Neuronal stem cell (in vitro differentiated cells): ENCODE results near the gene DHX34. TPM values are rescaled to one million over a fixed set of nuclear protein-coding genes. Genes with fewer than 3 reads are reported as not detected.
"Not testable (repeated sequence)": the region's sequence is repeated elsewhere in the genome, so short reads cannot be mapped to it uniquely, and the experiment has no call there.

Experiments used
- DNase-seq: peaks from one replicate; pipeline ENCODE4 v3.0.0-alpha.2; 2013; ENCODE audit warnings: low spot score
- H2AFZ ChIP-seq: one replicate; pipeline ENCODE4 v1.6.1; 2013; ENCODE audit warnings: mild to moderate bottlenecking, low read length, inconsistent platforms
- H2AK5ac ChIP-seq: 2 replicates; pipeline ENCODE4 v1.6.1; 2013; ENCODE audit warnings: low read depth, mild to moderate bottlenecking, inconsistent platforms, low read length, moderate library complexity, mixed read lengths
- H2BK120ac ChIP-seq: 2 replicates; pipeline ENCODE4 v1.6.1; 2013; ENCODE audit warnings: low read depth, mild to moderate bottlenecking, inconsistent platforms, low read length, moderate library complexity, mixed read lengths
- H2BK12ac ChIP-seq: one replicate; pipeline ENCODE4 v1.6.1; 2013; ENCODE audit warnings: low read length, inconsistent platforms
- H2BK15ac ChIP-seq: 2 replicates; pipeline ENCODE4 v1.6.1; 2013; ENCODE audit warnings: mild to moderate bottlenecking, low read length, inconsistent platforms, mixed read lengths
- H2BK5ac ChIP-seq: one replicate; pipeline ENCODE4 v1.6.1; 2013; ENCODE audit warnings: inconsistent platforms, mild to moderate bottlenecking, low read length, moderate library complexity
- H3K14ac ChIP-seq: one replicate; pipeline ENCODE4 v1.6.1; 2013; ENCODE audit warnings: low read length, inconsistent platforms
- H3K18ac ChIP-seq: 2 replicates; pipeline ENCODE4 v1.6.1; 2013; ENCODE audit warnings: low read length, inconsistent platforms
- H3K23ac ChIP-seq: 2 replicates; pipeline ENCODE4 v1.6.1; 2013; ENCODE audit warnings: low read depth, mild to moderate bottlenecking, mixed read lengths, low read length, inconsistent platforms; ENCODE audit not compliant: poor library complexity
- H3K27ac ChIP-seq: replicated peaks from 3 replicates; pipeline ENCODE4 v1.5.1; 2013; ENCODE audit warnings: low read length, inconsistent platforms
- H3K27me3 ChIP-seq, 3 experiments: 2 replicates each; pipeline ENCODE4 v1.6.1; 2013; ENCODE audit warnings: low read length in 3 of 3, mild to moderate bottlenecking in 2 of 3, inconsistent platforms in 1 of 3, low read depth in 1 of 3, mixed read lengths in 1 of 3, moderate library complexity in 1 of 3; ENCODE audit not compliant: control insufficient read depth in 3 of 3, insufficient read depth in 3 of 3
- H3K36me3 ChIP-seq, 2 donors: replicated peaks in 1 of 2; 2 replicates each; pipeline ENCODE4 v1.6.1; 2013; ENCODE audit warnings: low read length in 2 of 2; ENCODE audit not compliant: control insufficient read depth in 2 of 2, insufficient read depth in 2 of 2
- H3K4ac ChIP-seq: 2 replicates; pipeline ENCODE4 v1.6.1; 2013; ENCODE audit warnings: inconsistent platforms, mild to moderate bottlenecking, low read length, moderate library complexity
- H3K4me1 ChIP-seq, 2 donors: 1 replicate in 1 of 2; 2 replicates in 1 of 2; pipeline ENCODE4 v1.6.1; 2013; ENCODE audit warnings: low read length in 2 of 2, low read depth in 1 of 2; ENCODE audit not compliant: control insufficient read depth in 2 of 2, insufficient read depth in 1 of 2
- H3K4me2 ChIP-seq: one replicate; pipeline ENCODE4 v1.6.1; 2013; ENCODE audit warnings: mild to moderate bottlenecking, low read length, inconsistent platforms; ENCODE audit not compliant: insufficient read depth, poor library complexity, severe bottlenecking
- H3K4me3 ChIP-seq, 2 donors: 2 replicates each; pipeline ENCODE4 v1.5.1; 2013; ENCODE audit warnings: low read length in 2 of 2, mild to moderate bottlenecking in 2 of 2, inconsistent platforms in 1 of 2, moderate library complexity in 1 of 2
- H3K79me1 ChIP-seq: one replicate; pipeline ENCODE4 v1.6.1; 2013; ENCODE audit warnings: low read depth, mild to moderate bottlenecking, inconsistent platforms, low read length, moderate library complexity
- H3K9ac ChIP-seq: one replicate; pipeline ENCODE4 v1.6.1; 2013; ENCODE audit warnings: mild to moderate bottlenecking, low read depth, low read length, inconsistent platforms; ENCODE audit not compliant: poor library complexity
- H3K9me3 ChIP-seq, 2 donors: replicated peaks in 1 of 2; 2 replicates each; pipeline versions ENCODE3 to v1.6.1; 2013; ENCODE audit warnings: low read length in 2 of 2, mild to moderate bottlenecking in 2 of 2, inconsistent platforms in 1 of 2, low read depth in 1 of 2, mixed read lengths in 1 of 2, moderate library complexity in 1 of 2; ENCODE audit not compliant: control insufficient read depth in 2 of 2, insufficient read depth in 1 of 2
- H4K8ac ChIP-seq: one replicate; pipeline ENCODE4 v1.6.1; 2013; ENCODE audit warnings: low read depth, mild to moderate bottlenecking, inconsistent platforms, low read length, moderate library complexity
- H4K91ac ChIP-seq: one replicate; pipeline ENCODE4 v1.6.1; 2013; ENCODE audit warnings: low read length, low read depth, mild to moderate bottlenecking, inconsistent platforms; ENCODE audit not compliant: poor library complexity
- WGBS, 2 donors: extraction: QIAGEN DNeasy Blood & Tissue Kit; methylation state at CpG; one replicate each; pipeline ENCODE4 v1.1.7; 2013; ENCODE audit warnings: missing lambda C conversion rate in 2 of 2, mixed read lengths in 1 of 2; ENCODE audit not compliant: insufficient read length in 2 of 2, insufficient replicate concordance in 1 of 2; ENCODE audit errors: extremely low coverage in 2 of 2; 5-methylcytosine and 5-hydroxymethylcytosine counted together
- polyA plus RNA-seq, 2 experiments: library from polyadenylated mRNA; stranded (reverse); fragments of 200-250 nt; gene quantifications; one replicate each; pipeline ENCODE4 v1.2.3, GENCODE V29; 2013

The DHX34 gene, protein sequence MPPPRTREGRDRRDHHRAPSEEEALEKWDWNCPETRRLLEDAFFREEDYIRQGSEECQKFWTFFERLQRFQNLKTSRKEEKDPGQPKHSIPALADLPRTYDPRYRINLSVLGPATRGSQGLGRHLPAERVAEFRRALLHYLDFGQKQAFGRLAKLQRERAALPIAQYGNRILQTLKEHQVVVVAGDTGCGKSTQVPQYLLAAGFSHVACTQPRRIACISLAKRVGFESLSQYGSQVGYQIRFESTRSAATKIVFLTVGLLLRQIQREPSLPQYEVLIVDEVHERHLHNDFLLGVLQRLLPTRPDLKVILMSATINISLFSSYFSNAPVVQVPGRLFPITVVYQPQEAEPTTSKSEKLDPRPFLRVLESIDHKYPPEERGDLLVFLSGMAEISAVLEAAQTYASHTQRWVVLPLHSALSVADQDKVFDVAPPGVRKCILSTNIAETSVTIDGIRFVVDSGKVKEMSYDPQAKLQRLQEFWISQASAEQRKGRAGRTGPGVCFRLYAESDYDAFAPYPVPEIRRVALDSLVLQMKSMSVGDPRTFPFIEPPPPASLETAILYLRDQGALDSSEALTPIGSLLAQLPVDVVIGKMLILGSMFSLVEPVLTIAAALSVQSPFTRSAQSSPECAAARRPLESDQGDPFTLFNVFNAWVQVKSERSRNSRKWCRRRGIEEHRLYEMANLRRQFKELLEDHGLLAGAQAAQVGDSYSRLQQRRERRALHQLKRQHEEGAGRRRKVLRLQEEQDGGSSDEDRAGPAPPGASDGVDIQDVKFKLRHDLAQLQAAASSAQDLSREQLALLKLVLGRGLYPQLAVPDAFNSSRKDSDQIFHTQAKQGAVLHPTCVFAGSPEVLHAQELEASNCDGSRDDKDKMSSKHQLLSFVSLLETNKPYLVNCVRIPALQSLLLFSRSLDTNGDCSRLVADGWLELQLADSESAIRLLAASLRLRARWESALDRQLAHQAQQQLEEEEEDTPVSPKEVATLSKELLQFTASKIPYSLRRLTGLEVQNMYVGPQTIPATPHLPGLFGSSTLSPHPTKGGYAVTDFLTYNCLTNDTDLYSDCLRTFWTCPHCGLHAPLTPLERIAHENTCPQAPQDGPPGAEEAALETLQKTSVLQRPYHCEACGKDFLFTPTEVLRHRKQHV
- 8.3 TPM for polyA plus RNA-seq (2013, experiment 1 of 2)
- polyA plus RNA-seq (2013, experiment 2 of 2), result 8.3 TPM

DNA sequence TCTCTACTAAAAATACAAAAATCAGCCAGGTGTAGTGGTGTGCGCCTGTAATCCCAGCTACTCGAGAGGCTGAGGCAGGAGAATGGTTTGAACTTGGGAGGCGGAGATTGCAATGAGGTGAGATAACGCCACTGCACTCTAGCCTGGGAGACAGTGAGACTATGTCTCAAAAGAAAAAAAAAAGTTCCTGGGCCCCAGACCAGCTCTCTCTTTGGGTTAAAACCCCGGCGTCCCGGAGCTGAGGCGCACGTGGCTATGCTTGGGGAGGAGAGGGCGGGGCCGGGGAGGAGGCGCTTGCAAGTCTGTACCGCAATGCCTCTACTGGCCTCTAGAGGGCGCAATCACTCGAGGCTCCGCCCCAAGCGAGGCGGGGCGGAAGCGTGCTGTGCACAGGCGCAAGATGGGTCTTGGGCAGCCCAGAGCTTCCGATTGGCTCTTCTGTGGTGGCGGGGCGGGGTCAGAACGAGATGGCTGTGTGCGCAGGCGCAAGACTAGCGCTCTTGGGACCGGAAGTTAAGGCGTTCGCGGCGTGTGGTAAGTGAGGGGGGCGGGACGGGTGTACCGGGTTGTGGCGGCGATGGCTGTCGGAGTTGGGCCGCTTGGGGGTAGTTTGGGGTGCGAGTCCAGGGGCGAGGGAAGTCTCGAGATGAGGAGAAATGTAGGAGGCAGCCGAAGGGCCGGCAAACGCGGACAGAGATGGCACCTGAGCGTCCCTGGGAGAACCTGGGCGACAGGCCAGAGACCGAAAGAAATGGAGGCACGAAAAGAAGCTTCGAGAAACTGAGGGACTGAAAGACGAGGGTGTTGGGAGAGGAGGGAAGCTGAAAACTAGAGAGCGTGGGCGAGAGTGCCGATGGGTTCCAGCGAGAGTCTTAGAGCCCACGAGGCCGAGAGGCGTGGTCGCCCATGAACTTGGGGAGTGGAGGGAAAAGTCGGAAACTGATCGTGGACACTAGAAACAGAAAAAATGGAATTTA is at the start of gene DHX34:
DHX34 (plus strand) TSS at position 497 of the 977 bp plus-strand sequence. CDS start 3,716 bp downstream, outside the sequence.
- H3K18ac ChIP-seq, result peak within 1 kb of the TSS; percentile 84
- peaks cover 0 to 4% of the 10 kb centered on the region in 2 donors for H3K4me1 ChIP-seq
- H3K4me3 ChIP-seq, result peak within 1 kb of the TSS; percentile 78 to 90
- peak within 1 kb of the TSS; percentile 79 for H3K4me2 ChIP-seq
- no peak within 1 kb of the TSS for H3K27ac ChIP-seq
- H4K8ac ChIP-seq, result no peak within 1 kb of the TSS
- H3K27me3 ChIP-seq, result no peaks in the 10 kb centered on the region
- peaks cover 11% of the 10 kb centered on the region for H3K79me1 ChIP-seq
- H2BK12ac ChIP-seq, result no peak within 1 kb of the TSS
- peak; percentile 99 for DNase-seq
- H2AFZ ChIP-seq, result peak within 1 kb of the TSS; percentile 84
- no peaks in the 10 kb centered on the region for H3K9me3 ChIP-seq
- no peak within 1 kb of the TSS for H2BK15ac ChIP-seq
- H4K91ac ChIP-seq, result no peak within 1 kb of the TSS
- no peak within 1 kb of the TSS for H3K14ac ChIP-seq
- no CpG with 5 or more reads among the region's 63 CpGs for WGBS, 2 donors
- peak within 1 kb of the TSS; percentile 66 for H3K9ac ChIP-seq
- H2AK5ac ChIP-seq, result peak within 1 kb of the TSS; percentile 9
- H3K36me3 ChIP-seq, result peaks cover 15 to 29% of the 10 kb centered on the region in 2 donors
- peak within 1 kb of the TSS; percentile 87 for H3K23ac ChIP-seq
- no peak within 1 kb of the TSS for H2BK120ac ChIP-seq
- no peak within 1 kb of the TSS for H2BK5ac ChIP-seq
- no peak within 1 kb of the TSS for H3K4ac ChIP-seq

DNA sequence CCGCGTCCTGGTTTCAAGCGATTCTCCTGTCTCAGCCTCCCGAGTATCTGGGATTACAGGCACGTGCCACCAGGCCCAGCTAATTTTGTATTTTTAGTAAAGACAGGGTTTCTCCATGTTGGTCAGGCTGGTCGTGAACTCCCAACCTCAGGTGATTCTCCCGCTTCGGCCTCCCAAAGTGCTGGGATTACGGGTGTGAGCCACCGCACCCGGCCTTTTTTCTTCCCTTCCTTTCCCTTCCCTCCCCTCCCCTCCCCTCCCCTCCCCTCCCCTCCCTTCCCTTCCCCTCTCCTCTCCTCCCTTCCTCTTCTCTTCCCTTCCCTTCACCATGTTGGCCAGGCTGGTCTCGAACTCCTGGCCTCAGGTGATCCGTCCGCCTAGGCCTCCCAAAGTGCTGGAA is 48.2 kb upstream of the DHX34 start:
- H2BK15ac ChIP-seq, H2BK12ac ChIP-seq, H3K4me2 ChIP-seq, H4K8ac ChIP-seq, H3K4ac ChIP-seq, H3K4me1 ChIP-seq, H3K23ac ChIP-seq, H2BK120ac ChIP-seq, H3K9me3 ChIP-seq, H2AFZ ChIP-seq, H3K9ac ChIP-seq, H2BK5ac ChIP-seq, H3K4me3 ChIP-seq, H3K27ac ChIP-seq, H3K36me3 ChIP-seq, H3K18ac ChIP-seq, H3K14ac ChIP-seq, H2AK5ac ChIP-seq, DNase-seq, H4K91ac ChIP-seq, H3K27me3 ChIP-seq, H3K79me1 ChIP-seq: not testable (repeated sequence)
- WGBS, 2 donors, result no CpG with 5 or more reads among the region's 14 CpGs

DNA sequence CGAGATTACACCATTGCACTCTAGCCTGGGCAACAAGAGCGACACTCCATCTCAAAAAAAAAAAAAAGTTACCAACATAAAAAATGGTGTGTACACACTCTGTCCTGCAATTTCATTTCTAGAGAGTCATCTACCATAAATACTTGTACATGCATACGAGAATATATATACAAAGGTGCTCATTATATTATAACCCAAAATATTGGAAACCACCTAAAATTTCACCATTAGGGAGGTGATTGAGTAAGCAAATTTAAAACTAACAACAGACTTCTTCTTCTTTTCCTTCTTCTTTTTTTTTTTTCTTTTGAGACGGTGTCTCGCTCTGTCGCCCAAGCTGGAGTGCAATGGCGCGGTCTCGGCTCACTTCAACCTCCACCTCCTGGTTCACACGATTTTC is 46.9 kb upstream of the DHX34 start:
- Histone ChIP-seq H3K4me1 (no peaks in the 10 kb centered on the region), H3K27me3 (no peaks in the 10 kb centered on the region), H3K9ac (no peak overlapping the region), H3K9me3 (no peaks in the 10 kb centered on the region), H2BK12ac (no peak overlapping the region), H3K4ac (no peak overlapping the region), H3K18ac (no peak overlapping the region), H2AK5ac (no peak overlapping the region), H3K4me2 (no peak overlapping the region), H4K8ac (no peak overlapping the region), H2BK120ac (no peak overlapping the region), H3K23ac (no peak overlapping the region), H2AFZ (no peak overlapping the region), H2BK15ac (no peak overlapping the region), H2BK5ac (no peak overlapping the region), H3K36me3 (no peaks in the 10 kb centered on the region), H3K14ac (no peak overlapping the region), H4K91ac (no peak overlapping the region), H3K79me1 (no peaks in the 10 kb centered on the region), H3K27ac (no peak overlapping the region), H3K4me3 (no peak overlapping the region)
- no CpG with 5 or more reads among the region's 10 CpGs for WGBS, 2 donors
- DNase-seq, result no peak
